ENCODE measurements around the gene ZNF823.

ZNF823 gene

GRCh38 chr19:11738746-11739620, at the start of gene ZNF823 (continued):
- no peak for TF ChIP-seq ZNF239 (tag by site-specific recombination; IDR thresholded peaks at IDR 0.05)
- TF ChIP-seq ZNF561 (tag by site-specific recombination; IDR thresholded peaks at IDR 0.05; ENCODE audit: borderline replicate concordance): peak; percentile 17; the same call in 1 of the 2 replicates
- TF ChIP-seq ZNF112 (tag by site-specific recombination; IDR thresholded peaks at IDR 0.05): no peak
- TF ChIP-seq ZNF341 (tag by site-specific recombination; IDR thresholded peaks at IDR 0.05; ENCODE audit: low read depth): peak; percentile 96
- TF ChIP-seq BCL6B (tag by site-specific recombination; IDR thresholded peaks at IDR 0.05): no peak
- TF ChIP-seq ZNF423 (tag by site-specific recombination; IDR thresholded peaks at IDR 0.05): no peak
- no peak for TF ChIP-seq ZNF132 (tag by site-specific recombination; IDR thresholded peaks at IDR 0.05; ENCODE audit: borderline replicate concordance)
- TF ChIP-seq ZNF114 (tag by site-specific recombination; IDR thresholded peaks at IDR 0.05): no peak
- peak; percentile 36 for TF ChIP-seq SP7 (tag by site-specific recombination; IDR thresholded peaks at IDR 0.05)
- TF ChIP-seq SALL2 (tag by site-specific recombination; IDR thresholded peaks at IDR 0.05; ENCODE audit: borderline replicate concordance): no peak
- no peak for TF ChIP-seq ZNF785 (tag by site-specific recombination; IDR thresholded peaks at IDR 0.05)
- TF ChIP-seq ZNF658 (tag by site-specific recombination; IDR thresholded peaks at IDR 0.05): no peak
- no peak for TF ChIP-seq ZNF610 (tag by site-specific recombination; IDR thresholded peaks at IDR 0.05; ENCODE audit: borderline replicate concordance)
- no peak for TF ChIP-seq ZNF585B (tag by site-specific recombination; IDR thresholded peaks at IDR 0.05)
- no peak for TF ChIP-seq ZNF600 (tag by site-specific recombination; IDR thresholded peaks at IDR 0.05)
- TF ChIP-seq ZNF510 (tag by site-specific recombination; IDR thresholded peaks at IDR 0.05; ENCODE audit: insufficient replicate concordance): no peak
- TF ChIP-seq ZSCAN30 (tag by site-specific recombination; IDR thresholded peaks at IDR 0.05): peak; percentile 74; the same call in 1 of the 2 replicates
- TF ChIP-seq CTCF (tag by site-specific recombination; IDR thresholded peaks at IDR 0.05): no peak
- no peak for TF ChIP-seq PRDM4 (tag by site-specific recombination; IDR thresholded peaks at IDR 0.05)
- no peak for TF ChIP-seq ZNF433 (tag by site-specific recombination; IDR thresholded peaks at IDR 0.05; ENCODE audit: low read depth)
- TF ChIP-seq ZNF155 (tag by site-specific recombination; IDR thresholded peaks at IDR 0.05): no peak
- peak; percentile 85 for TF ChIP-seq ZBTB48 (tag by site-specific recombination; IDR thresholded peaks at IDR 0.05)
- 0 out of 2 replicates have a peak, but pooled peaks have one; percentile 20 for TF ChIP-seq ZNF391 (tag by site-specific recombination; IDR thresholded peaks at IDR 0.05; ENCODE audit: borderline replicate concordance, low read depth)
- TF ChIP-seq OVOL3 (tag by site-specific recombination; IDR thresholded peaks at IDR 0.05): no peak
- TF ChIP-seq ZBTB1 (tag by site-specific recombination; IDR thresholded peaks at IDR 0.05): no peak
- TF ChIP-seq ZNF580 (tag by site-specific recombination; IDR thresholded peaks at IDR 0.05): no peak
- TF ChIP-seq ZNF24 (tag by site-specific recombination; IDR thresholded peaks at IDR 0.05): no peak; the same call in 1 of the 2 replicates
- TF ChIP-seq PRDM1 (tag by site-specific recombination; IDR thresholded peaks at IDR 0.05): no peak
- TF ChIP-seq ZNF23 (tag by site-specific recombination; IDR thresholded peaks at IDR 0.05; ENCODE audit: borderline replicate concordance): no peak
- peak; percentile 98 for TF ChIP-seq IKZF3 (tag by site-specific recombination; IDR thresholded peaks at IDR 0.05)
- TF ChIP-seq ZNF26 (tag by site-specific recombination; IDR thresholded peaks at IDR 0.05): no peak
- no peak; the same call in 1 of the 2 replicates for TF ChIP-seq KLF16 (tag by site-specific recombination; IDR thresholded peaks at IDR 0.05)
- TF ChIP-seq GLI2 (tag by site-specific recombination; IDR thresholded peaks at IDR 0.05; ENCODE audit: borderline replicate concordance, low read depth): no peak
- TF ChIP-seq SP3 (tag by site-specific recombination; IDR thresholded peaks at IDR 0.05): peak; percentile 89

Data from HEK293 (cell line).